T-helper 2 cell treated with Interferon-gamma antibody and Interleukin-4, amounts not matched to agents 100 ng/mL and 5 ng/mL, for 36 hours (primary cell): ENCODE measurements around the gene RND3. TPM values are rescaled to one million over a fixed set of nuclear protein-coding genes. Genes with fewer than 3 reads are reported as not detected.

Source experiments
- intact Hi-C: fragments of 100-400 bp; cut with micrococcal nuclease; formaldehyde crosslinking; loops from one replicate; pipeline ENCODE4 v1.15.1; 2023
- total RNA-seq: library from RNA; stranded (reverse); gene quantifications from 2 replicates; pipeline ENCODE4 v1.2.3, GENCODE V29; 2022

The RND3 gene
- total RNA-seq, 1 donor from 2014 or later, result not detected

GRCh38 chr2:150442484-150442883 lies 45.0 kb downstream of the RND3 start:
- intact Hi-C loops, result no loop called here

- intact Hi-C loops, result no loop called here
These were observed 45.7 kb downstream of the RND3 start for GRCh38 chr2:150441784-150442183.

- intact Hi-C loops, result no loop called here
These were observed 46.2 kb downstream of the RND3 start for GRCh38 chr2:150441226-150441625.

GRCh38 chr2:150438654-150439053 lies 48.8 kb downstream of the RND3 start:
- intact Hi-C loops, result no loop called here

GRCh38 chr2:150438041-150438440 lies 49.4 kb downstream of the RND3 start:
- intact Hi-C loops, result no loop called here

- intact Hi-C loops, result no loop called here
These were observed 55.2 kb downstream of the RND3 start for GRCh38 chr2:150432312-150432625.

GRCh38 chr2:150431561-150432311 lies 55.7 kb downstream of the RND3 start:
- intact Hi-C loops, result no loop called here

GRCh38 chr2:150429384-150429961 lies 58.0 kb downstream of the RND3 start:
- intact Hi-C loops, result no loop called here

GRCh38 chr2:150428641-150429040 lies 58.8 kb downstream of the RND3 start:
- intact Hi-C loops, result no loop called here

- intact Hi-C loops, result no loop called here
These were observed 60.2 kb downstream of the RND3 start for GRCh38 chr2:150427298-150427697.

GRCh38 chr2:150426724-150427123 lies 60.7 kb downstream of the RND3 start:
- intact Hi-C loops, result no loop called here

GRCh38 chr2:150426315-150426714 lies 61.2 kb downstream of the RND3 start:
- intact Hi-C loops, result no loop called here

- intact Hi-C loops, result no loop called here
These were observed 62.1 kb downstream of the RND3 start for GRCh38 chr2:150425121-150425955.

GRCh38 chr2:150424406-150424805 lies 63.1 kb downstream of the RND3 start:
- intact Hi-C loops, result no loop called here

- intact Hi-C loops, result no loop called here
These were observed 66.3 kb downstream of the RND3 start for GRCh38 chr2:150421126-150421651.

- intact Hi-C loops, result no loop called here
These were observed 68.6 kb downstream of the RND3 start for GRCh38 chr2:150418916-150419315.
